GM10847 (cell line): ENCODE measurements around the gene VAV1.

Source experiments
- POLR2A ChIP-seq: IDR thresholded peaks from 2 replicates; pipeline ENCODE4 v1.6.1; 2011; ENCODE audit not compliant: insufficient read length; ENCODE audit errors: extremely low read depth

Gene VAV1

GRCh38 chr19:6886277-6886897, 113.9 kb downstream of the VAV1 start:
- TF ChIP-seq POLR2A: no peak

DNA sequence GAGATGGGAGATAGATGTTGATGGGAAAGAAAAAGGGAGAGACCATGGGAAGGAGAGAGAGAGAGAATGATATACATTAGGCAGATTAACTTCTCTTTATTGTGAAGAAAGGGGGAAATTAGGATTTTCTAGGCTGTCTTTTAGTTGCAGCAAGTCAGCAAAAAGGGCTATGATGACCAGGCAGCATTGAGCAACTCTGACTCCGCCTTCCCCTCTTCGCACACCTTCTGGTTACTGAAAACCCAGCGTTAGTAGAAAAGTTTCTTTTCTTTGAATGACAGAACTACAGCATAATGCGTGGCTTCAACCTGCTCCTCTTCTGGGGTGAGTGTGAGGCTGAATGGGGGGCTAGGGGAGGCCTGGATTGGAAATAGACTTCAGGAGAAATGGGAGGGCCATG, 114.8 kb downstream of the VAV1 start, which contains the start of gene ADGRE1:
Gene ADGRE1, plus strand, starts transcription at position 264 of the 400 bp plus-strand sequence. Its CDS starts 30 bp downstream, at position 294.
- no peak for TF ChIP-seq POLR2A

DNA sequence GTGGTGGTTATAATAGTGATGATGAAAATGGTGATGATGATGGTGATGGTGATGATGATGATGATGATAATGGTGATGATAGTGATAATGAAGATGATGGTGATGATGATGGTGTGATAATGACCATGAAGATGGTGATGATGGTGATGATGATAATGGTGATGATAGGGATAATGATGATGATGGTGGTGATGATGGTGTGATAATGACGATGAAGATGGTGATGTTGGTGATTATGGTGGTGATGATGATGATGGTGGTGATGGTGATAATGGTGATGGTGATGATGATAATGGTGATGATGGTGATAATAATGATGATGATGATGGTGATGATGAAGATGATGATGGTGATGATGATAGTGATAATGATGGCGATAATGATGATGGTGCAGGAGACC, 116.5 kb downstream of the VAV1 start:
- TF ChIP-seq POLR2A: no peak

GRCh38 chr19:6890401-6890913, 117.9 kb downstream of the VAV1 start:
- no peak for TF ChIP-seq POLR2A

- TF ChIP-seq POLR2A: no peak
Observed at GRCh38 chr19:6890938-6891337, 118.4 kb downstream of the VAV1 start.

DNA sequence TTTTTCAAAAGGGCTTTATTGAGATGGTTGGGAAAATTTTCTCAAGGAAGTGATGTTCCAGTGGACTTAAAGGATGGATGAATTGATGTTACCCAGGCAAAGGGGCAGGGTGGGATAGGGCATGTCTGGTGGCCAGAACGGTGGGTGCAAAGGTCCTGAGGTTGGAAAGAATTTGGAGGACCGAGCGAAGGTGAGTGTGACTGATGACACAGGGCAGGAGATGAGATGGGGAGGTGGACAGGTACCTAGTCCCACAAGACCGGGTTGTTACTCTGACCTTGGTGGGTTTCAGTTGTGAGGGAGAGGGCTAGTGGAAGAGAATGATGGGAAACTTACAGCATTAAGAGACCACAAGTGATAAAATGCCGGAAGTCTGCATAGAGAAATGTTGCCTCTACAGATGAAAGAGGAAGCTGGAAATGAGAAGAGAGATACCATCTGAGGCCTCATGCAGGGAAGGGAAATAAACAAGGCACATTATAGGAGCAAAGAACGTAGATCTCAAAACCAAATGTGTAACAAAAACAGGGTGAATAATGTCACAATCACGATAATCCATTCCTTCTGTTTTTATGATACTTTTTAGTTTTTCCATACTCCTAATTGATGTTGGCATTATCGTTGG, 119.4 kb downstream of the VAV1 start:
- TF ChIP-seq POLR2A: no peak

DNA sequence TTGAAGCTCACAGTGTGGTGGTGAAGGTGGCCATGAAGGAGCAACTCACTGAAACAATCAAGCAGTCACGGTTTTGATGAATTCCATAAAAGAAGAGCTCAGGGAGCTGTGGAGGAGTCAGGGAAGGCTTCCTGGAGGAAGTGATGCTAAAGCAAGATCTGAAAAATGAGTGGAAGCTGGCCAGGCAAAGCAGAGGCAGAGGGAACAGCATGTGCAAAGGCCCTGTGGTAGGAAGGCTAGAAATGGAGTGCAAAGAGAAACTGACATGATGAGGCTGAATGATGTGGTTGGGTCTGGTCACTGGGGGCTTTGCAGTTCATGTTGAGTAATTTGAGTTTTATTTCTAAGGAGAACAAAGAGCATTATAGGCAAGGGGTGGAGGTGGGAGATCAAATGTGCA, 121.8 kb downstream of the VAV1 start:
- no peak for TF ChIP-seq POLR2A

GRCh38 chr19:6903446-6903845, 130.9 kb downstream of the VAV1 start:
- no peak for TF ChIP-seq POLR2A

DNA sequence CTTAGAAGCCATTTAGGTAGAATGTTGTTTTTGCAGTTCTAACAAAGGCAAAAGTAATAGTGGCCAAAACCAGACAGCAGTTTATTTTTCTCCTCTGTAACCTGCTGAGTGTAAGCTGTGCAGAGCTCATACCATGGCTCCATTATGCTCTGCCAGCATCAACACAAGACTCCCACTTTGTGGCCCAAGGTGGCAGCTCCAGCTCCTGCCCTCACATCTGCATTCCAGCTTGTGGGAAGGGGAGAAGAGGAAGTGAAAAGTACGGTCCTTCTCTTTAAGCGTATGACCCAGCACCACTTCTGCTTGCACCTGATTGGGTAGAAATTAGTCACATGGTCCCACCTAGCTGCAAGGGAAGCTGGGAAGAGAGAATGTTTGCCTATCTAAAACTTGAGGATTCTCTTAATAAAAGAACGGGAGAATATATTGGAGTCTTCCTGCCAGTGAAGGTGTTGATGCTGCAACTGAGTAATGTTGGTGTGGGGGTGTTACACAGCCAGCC, 134.1 kb downstream of the VAV1 start:
- no peak for TF ChIP-seq POLR2A
